NCI-H128 (cell line): ENCODE results near the gene PPARG.
"Not testable (repeated sequence)": the region's sequence is repeated elsewhere in the genome, so short reads cannot be mapped to it uniquely, and the experiment has no call there.

Experiments used
- DNase-seq: peaks from one replicate; lab custom pipeline; 2025; ENCODE audit not compliant: unreplicated experiment; lab: John Stamatoyannopoulos, UW

PPARG gene

DNA sequence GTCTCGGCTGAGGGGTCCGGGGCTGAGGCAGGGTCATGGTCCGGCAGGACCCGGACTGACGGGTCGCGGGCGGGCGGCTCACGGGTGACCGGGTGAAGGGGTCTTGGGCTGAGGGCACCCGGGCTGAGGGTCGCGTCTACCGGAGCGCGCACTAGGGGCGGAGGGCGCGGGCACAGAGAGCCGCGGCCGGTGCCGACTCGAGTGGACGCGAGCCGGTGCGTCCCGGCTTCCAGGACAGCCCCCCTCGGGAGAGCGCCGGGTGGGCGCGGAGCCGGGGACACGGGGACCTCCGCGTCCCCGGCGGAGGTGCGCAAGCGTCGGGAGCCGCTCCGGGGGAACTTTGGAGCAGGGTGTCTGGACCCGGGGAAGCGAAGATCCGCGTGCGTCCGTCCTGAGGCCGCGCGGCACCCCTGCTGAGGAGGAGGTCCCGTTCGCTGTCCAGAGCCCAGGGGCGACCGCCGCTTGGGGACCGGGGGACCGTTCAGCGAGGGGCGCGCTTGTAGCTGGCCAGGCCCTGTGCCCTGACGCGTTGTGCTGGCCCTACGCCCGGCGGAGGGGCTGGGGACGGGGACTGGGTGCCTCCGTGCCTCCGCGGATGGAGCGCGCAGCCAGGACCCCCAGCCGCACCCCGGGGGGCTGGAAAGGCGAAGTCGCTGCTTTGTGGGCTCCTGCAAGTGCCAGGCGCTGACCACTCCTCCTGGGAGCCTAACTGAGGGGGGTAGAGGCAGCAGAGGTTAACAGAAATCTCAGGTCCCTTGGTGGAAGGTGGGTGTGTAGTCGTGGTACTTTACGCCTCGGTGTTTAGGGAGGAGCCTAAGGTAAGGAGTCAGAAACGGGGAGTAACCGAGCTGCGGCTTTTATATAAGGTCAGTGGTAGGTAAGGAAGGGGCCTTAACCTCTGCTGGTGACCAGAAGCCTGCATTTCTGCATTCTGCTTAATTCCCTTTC is at the start of gene PPARG:
TSS of gene PPARG (plus strand) at position 889 of the 948 bp plus-strand sequence. CDS start 90,642 bp downstream, outside the sequence.
- DNase-seq: no peak

DNA sequence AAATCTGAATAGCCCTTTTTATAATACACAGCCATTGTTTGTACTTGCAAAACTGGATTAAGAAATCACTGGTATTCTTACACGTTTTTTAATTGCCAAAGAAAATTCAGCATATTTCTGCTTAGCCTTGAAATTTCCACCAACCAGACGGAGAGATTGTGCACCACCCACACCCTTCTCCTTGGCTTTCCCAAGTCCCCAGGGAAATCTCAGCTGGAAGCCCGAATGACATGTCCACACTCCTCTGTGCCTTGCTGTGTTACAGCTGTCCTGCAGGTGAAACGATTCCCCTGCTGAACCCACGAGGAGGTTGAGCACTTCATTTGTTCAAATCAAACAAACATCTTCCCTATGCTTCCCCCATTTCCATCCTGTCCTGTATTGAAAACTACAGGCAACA is 49.6 kb upstream of the PPARG start:
- no peak for DNase-seq

DNA sequence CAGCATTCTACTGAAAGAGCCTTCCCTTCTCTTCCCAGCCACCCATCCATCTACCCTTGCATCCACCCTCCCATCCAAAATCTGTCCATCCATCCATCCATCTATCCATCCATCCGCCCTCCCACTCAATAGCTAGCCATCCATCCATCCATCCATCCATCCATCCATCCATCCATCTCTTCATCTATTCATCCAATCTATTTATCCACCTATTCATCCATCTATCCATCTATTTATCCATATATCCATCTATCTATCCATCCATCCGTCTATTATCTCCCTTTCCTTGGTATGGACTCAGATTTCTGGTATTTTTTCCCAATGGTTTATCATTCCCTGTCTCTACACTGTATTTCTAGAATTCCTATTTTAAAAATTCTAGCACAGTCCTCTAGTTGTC is 46.1 kb upstream of the PPARG start:
- DNase-seq: no peak

DNA sequence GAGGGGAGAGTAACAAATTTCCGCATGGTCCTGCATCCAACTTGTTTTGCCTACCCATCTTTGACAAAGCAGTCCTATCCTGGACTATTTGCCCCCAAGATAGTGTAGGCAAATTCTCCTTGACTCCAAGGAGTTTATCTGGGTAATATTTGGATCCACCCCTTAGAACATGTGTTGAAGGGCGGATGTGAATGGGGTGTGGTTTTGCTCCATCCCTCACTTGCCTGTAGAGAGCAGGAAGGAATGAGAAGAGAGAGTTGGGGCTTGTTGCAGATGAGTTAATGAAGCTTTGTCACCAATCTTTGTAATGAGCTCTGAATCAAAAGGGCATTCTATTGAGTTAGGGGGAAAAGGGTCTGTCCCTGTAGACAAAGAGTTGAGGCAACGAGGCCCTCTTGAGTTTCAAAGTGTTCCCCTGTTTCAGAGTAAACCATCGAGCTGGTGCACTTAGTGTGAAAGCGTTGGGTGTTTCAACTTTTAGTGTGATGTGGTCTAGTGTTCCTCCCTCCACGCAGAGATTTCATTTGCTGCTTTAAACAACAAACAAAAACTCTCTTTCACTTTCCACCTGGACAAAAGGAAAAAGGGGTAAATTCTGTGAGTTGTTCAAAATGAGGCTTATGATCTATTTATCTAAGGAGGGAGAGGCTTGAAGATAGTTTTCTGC is 42.2 kb upstream of the PPARG start:
- no peak for DNase-seq

DNA sequence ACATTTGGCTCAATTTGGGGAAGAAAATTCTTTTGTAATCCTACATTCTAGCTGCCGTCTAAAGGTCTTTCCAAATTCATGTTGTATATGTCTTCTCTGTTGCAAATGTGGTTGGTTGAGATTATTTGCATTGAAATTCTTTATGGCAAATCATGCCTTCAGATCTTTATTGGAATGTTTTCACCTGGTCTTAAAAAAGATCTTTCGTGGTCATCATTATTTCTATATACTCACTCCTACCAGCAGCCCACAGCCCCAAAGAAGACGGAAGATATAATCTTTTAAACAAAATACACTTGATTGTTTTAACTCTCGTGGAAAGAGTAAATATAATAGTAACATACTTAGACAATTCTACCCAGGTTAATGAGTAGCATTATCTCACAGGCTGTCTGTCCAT is 41.5 kb upstream of the PPARG start:
- no peak for DNase-seq

DNA sequence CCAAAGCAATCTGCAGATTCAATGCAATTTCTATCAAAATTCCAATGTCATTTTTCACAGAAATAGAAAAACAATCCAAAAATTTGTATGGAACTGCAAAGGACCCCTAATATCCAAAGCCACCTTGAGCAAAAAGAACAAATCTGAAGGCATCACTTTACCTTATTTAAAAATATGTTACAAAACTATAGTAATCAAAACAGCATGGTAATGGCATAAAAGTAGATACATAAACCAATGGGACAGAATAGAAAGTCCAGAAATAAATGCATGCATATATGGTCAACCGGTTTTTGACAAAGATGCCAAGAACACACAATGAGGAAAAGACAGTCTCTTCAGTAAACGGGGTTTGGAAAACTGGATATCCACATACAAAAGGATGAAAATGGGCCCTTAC is 39.4 kb upstream of the PPARG start:
- no peak for DNase-seq

DNA sequence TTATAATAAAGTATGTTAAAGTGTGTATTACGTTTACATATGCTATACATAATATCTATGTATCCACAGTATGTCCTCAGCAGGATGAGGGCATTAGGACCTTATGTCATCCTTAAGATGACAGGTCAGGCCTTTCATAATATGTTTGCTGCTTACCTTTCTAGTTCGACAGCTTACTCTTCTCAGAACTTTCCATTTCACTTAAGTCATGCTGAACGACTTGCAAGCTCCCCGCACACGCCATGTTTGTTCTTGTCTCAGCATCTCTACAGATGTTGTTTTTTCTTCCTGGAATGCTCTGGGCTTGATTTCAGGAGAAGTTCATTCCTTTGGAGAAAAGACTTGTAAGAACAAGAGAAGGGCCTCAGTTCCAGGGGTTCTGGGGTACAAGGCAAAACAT is 36.0 kb upstream of the PPARG start:
- no peak for DNase-seq

DNA sequence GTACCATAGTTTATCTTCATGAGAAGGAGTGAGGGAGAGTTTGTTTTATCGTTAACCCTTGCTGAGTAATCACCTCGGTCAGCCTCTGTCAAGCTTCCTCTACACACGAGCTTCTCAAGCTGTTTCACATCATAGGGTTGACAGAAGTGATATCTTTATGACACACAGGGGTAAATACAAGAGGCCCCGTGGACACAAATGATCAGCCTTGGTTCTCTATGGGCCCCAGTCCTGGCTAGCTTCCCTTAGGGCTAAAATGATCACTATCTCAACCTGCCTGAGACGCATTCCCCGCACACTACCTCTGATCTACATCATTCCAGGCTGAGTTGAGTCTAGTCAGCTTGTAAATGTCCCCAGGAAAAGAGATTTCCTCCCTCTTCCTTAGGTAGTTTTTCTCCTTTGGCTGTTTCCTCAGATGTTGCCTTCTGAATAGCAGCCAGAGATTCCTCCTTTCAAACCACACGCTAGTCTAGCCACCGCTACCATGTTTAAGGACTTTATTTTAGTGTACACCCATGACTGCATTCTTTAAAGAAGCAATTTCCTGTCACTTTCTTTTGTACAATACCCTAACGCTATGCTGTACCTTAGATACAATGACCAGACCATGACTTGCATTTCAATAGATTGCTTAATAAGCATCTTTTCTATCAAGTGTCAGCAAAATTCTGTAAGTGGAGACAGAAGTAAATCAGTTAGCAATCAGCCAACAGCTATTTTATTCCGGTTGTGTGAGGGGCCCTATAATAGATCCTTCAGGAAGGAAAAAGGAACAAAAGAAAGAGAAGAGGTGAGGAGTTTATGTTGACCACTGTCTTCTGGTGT is 35.1 kb upstream of the PPARG start:
- DNase-seq: no peak

DNA sequence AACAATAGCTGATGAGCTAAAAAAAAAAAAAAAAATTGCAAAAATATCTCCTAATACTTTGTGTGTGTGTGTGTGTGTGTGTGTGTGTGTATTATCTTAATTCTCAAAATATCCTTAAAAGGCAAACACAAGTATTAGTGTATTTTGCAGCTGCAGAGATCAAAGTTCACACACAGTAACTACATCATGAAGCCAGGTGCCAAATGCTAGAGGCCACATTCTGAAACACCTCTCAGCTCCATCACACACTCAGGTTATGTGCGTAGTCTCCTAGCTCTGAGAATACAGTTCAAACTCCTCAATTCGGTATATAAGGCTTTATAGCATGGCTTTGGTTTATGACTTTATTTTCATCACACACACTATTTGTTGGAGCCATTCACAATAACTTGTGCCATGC is 33.5 kb upstream of the PPARG start:
- DNase-seq: no peak

DNA sequence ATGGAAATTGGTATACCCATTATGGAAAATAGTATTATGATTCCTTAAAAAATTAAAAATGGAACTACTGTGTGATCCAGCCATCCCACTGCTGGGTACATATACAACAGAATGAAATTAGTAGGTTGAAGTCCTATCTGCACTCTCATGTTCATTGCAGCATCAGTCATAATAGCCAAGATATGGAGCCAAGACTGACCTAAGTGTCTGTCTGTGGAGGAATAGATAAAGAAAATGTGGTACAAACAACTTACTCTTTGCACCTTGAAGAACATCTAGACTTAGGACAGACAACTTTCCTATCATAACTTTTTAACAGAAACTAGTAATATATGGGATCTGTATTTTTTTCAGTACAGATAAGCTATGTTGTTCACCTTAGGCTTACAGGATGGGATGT is 30.0 kb upstream of the PPARG start:
- DNase-seq: no peak

DNA sequence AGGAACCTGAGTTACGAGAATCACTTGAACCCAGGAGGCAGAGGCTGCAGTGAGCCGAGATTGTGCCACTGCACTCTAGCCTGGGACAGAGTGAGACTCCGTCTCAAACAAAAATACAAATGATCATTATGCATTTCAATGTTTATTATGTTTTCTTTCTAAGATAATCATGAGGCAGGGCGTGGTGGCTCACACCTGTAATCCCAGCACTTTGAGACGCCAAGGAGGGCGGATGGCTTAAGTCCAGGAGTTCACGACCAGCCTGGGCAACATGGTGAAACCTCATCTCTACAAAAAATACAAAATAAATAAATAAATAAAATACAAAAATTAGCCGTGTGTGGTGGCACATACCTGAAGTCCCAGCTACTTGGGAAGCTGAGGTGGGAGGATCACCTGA is 26.7 kb upstream of the PPARG start:
- not testable (repeated sequence) for DNase-seq

DNA sequence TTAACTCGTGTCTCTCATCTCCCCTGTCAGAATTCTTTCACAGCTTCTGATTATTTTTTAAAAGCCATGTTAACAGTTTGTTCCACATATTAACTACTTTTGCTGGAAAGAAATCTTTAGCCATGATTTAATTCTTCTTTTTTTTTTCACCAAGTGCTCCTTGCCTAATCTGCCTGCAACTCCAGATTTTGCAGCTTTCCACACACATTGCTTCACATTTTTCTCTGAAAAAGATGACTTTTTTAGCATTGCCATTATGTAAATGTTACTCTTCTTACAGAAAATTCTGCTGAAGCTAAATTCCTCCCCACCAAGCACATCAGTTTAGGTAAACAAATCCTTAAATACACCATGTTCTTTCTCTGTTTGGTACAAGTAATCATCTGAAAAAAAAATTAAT is 23.4 kb upstream of the PPARG start:
- no peak for DNase-seq

DNA sequence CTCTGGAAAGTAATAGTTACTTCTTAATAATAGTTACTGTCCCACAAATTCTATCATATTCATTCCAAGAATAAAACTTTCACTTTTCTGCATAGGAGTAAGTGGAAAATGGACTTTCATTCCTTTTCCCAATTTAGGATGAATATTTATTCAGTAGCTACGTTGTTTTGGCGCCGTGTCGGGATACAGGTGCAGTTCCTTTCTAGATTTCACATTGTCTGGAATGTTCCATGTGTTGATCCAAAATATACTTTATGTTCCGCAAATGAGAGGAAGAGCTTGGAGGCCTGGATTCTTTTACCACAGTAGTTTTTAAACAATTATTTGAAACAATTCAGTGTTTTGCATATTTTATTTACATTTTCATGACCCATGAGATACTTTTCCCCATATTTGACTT is 22.8 kb upstream of the PPARG start:
- no peak for DNase-seq

DNA sequence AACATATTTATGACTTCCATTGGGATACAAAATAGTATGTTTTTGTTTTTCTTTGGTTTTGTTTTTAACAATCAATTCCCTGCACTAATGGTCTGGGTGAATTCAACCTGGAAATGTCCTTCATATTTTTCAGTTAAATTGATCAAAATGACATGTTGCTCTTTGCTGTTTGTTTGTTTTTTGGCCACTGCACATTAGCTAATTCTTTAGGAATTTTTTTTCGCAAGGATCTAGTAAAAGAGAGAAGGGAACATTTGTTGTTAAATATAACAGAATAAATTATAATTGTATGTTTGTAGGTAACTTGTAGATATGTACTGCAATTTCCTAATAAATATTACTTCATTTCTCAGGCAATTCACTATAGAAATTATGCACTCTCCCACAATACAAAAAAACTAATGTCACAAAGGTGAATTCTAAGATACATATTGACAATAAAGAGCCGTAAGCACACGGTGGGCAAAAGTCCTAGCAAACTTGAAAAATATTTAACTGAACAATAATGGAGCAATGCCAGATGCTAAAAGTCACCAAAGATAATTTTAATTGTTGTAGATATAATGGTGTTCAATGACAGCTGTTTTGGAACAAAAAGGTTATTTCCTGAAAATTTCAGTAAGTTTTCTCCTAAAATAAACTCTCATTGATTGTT is 21.4 kb upstream of the PPARG start:
- no peak for DNase-seq

DNA sequence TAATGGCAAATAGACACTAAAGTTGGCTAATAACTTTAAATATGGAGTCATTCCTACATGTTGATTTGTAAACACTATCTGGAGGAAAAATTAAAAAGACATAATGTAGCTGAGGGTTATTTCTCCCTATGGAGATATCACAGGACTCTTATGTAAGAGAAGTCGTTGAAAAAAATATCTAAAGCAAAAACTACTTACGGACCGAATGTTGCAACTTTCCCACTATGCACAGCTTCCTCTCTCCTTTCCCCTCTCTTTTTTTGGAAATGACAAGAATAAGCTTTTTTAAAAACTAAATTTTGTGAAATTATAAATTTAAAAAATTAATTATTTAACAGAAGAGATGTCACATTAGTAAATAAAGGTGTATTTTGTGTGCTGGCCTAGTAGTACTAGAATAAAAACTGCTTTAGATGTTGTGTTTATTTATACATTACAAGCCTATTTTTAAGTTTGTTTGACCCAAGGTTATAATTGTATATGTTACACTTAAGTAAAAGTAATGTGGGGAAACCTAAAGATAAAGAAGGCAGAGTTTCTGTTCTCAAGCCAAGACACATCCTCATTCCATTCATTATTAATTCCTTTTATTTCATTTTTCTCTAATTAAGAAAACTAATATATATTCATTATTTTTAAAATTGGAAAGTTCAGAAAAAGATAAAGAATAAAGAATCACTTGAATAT is 20.7 kb upstream of the PPARG start:
- no peak for DNase-seq

DNA sequence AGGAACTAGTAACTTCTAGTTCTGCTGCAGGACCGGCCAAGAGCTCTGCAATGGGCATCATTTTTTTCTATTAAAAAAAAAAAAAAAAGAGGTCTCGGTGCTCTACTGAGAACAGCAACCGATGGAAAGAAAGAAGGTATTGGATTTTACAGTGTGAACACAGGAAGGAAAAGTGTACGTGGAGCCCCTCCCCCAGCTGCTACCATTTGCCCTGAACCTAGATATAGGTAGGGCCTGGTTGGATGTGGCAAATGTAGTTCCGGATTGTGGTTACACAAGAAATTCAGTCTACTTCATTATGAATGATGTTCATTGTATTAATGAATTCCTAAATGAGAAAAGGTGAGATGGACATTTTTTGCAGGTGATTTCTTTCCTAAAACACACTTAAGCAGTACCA is 17.9 kb upstream of the PPARG start:
- DNase-seq: no peak

DNA sequence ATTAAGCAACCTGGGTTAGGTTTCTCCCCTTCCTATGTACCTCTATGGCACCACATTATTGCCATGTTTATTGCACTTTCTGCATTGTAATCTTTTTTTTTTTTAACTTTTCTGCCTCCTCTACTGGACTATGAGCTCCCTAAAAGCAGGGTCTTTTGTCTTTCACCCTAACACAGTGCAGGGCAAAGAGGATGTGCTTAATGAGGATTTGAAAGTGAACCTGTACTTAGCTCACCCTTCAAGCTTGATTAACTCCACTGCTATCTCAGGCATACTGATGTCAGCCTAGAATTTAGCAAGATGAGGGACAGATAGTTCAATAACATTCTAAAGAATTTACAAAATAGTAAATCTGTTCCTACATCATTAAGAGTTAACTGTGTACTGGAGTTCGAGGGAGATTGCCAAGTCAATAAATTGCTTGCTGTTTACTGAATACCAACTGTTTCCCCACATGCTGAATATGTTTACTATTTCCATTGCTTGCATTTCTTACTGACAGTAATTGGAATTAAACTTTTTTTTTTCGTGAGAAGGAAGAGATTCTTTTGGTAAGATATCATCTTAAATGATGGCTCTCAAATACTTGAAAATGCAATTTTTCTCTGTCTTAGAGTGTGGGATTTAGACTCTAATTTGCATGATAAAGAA is 15.7 kb upstream of the PPARG start:
- DNase-seq: no peak

DNA sequence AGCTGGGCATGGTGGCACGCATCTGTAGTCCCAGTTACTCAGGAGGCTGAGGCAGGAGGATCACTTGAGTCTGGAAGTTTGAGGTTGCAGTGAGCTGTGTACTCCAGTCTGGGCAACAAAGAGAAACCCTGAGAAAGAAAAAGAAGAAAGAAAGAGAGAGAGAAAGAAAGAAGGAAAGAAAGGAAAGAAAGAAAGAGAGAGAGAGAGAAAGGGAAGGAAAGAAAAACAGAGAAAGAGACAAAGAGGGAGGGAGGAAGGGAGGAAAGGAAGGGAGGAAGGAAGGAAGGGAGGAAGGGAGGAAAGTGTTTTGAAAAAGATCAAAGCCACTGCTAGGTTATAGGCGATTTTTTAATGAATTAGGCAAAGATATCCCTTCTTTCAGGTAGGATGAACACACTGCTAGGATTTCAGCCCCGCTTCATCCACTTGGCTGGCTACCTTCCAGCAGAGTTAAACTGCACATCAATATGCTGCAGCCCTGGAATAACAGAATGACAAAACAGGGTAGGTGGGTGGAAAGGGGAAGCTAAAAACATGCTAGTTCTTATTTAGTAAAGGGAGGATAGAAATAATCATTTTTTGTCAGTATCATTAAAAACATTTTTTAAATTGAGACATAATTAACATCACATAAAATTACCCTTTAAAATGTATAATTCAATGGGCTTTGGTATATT is 12.8 kb upstream of the PPARG start:
- DNase-seq: no peak

DNA sequence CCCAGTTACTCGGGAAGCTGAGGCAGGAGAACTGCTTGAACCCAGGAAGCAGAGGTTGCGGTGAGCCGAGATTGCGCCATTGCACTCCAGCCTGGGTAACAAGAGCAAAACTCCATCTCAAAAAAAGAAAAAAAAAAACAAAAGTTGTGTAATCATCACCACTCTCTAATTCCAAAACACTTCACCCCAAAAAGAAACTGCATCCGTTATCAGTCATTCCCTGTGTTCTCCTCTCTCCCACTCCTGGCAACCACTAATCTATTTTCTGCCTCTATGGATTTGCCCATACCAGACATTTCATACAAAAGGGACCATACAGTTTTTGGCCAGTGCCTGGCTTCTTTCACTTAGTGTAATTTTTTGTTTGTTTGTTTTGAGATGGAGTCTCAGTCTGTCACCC is 12.0 kb upstream of the PPARG start:
- DNase-seq: not testable (repeated sequence)
